Neural progenitor cell (in vitro differentiated cells): Measurements from ENCODE around the gene SYT6. TPM values are rescaled to one million over a fixed set of nuclear protein-coding genes. Genes with fewer than 3 reads are reported as not detected.
A peak's percentile ranks its signal among the peaks of the same experiment; 100 is the strongest.

Source experiments
- DNase-seq: peaks from one replicate; pipeline ENCODE4 v3.0.0-alpha.2; 2016; ENCODE audit warnings: low spot score
- H2AFZ ChIP-seq: fragments of 200-600 bp; sonication (generic); replicated peaks from 2 replicates; pipeline ENCODE4 v1.6.1; 2016; ENCODE audit warnings: antibody characterized with exemption
- H3F3A ChIP-seq: fragments of 200-600 bp; sonication (generic); 2 replicates; pipeline ENCODE4 v1.6.1; 2016; ENCODE audit warnings: antibody characterized with exemption, low read depth
- H3K27ac ChIP-seq: fragments of 200-600 bp; sonication (generic); 2 replicates; pipeline ENCODE4 v1.5.1; 2016; ENCODE audit warnings: mild to moderate bottlenecking
- H3K27me3 ChIP-seq: fragments of 200-600 bp; sonication (generic); 2 replicates; pipeline ENCODE4 v1.6.1; 2016; ENCODE audit warnings: mild to moderate bottlenecking, moderate library complexity
- H3K36me3 ChIP-seq: fragments of 200-600 bp; sonication (generic); 2 replicates; pipeline ENCODE4 v1.5.1; 2016
- H3K4me1 ChIP-seq: fragments of 200-600 bp; sonication (generic); 2 replicates; pipeline ENCODE4 v1.6.1; 2016; ENCODE audit warnings: mixed run types
- H3K4me2 ChIP-seq: fragments of 200-600 bp; sonication (generic); 2 replicates; pipeline ENCODE4 v1.6.1; 2016
- H3K4me3 ChIP-seq: fragments of 200-600 bp; sonication (generic); 2 replicates; pipeline ENCODE4 v1.5.1; 2016
- H3K79me2 ChIP-seq: fragments of 200-600 bp; sonication (generic); 2 replicates; pipeline ENCODE4 v1.6.1; 2016; ENCODE audit warnings: low read depth
- H3K9ac ChIP-seq: fragments of 200-600 bp; sonication (generic); 2 replicates; pipeline ENCODE4 v1.6.1; 2016
- H3K9me3 ChIP-seq: fragments of 200-600 bp; sonication (generic); 2 replicates; pipeline ENCODE4 v1.5.1; 2016; ENCODE audit warnings: low read depth
- H4K20me1 ChIP-seq: fragments of 200-600 bp; sonication (generic); 2 replicates; pipeline ENCODE4 v1.6.1; 2016; ENCODE audit warnings: low read depth
- H3K27ac Mint-ChIP-seq: 3 replicates; pipeline ENCODE4 v1.8.0; 2021; ENCODE audit warnings: mixed read lengths
- H3K27me3 Mint-ChIP-seq: 2 replicates; pipeline ENCODE4 v1.8.0; 2022; ENCODE audit warnings: low read depth, mild to moderate bottlenecking, inconsistent platforms, moderate library complexity, mixed read lengths; ENCODE audit not compliant: insufficient read depth
- H3K36me3 Mint-ChIP-seq: 3 replicates; pipeline ENCODE4 v1.8.0; 2021; ENCODE audit warnings: mixed read lengths
- H3K4me1 Mint-ChIP-seq: 3 replicates; pipeline ENCODE4 v1.8.0; 2021; ENCODE audit warnings: mixed read lengths
- H3K4me3 Mint-ChIP-seq: 3 replicates; pipeline ENCODE4 v1.8.0; 2021; ENCODE audit warnings: mild to moderate bottlenecking, moderate library complexity, mixed read lengths
- H3K9me3 Mint-ChIP-seq: 3 replicates; pipeline ENCODE4 v1.8.0; 2020; ENCODE audit warnings: mixed read lengths
- CTCF ChIP-seq: fragments of 200-600 bp; sonication (generic); IDR thresholded peaks from 2 replicates; pipeline ENCODE4 v1.5.1; 2017; ENCODE audit warnings: antibody characterized with exemption, mild to moderate bottlenecking
- EZH2 ChIP-seq: fragments of 200-600 bp; sonication (generic); IDR thresholded peaks from 2 replicates; pipeline ENCODE4 v1.6.1; 2017; ENCODE audit warnings: antibody characterized with exemption, mild to moderate bottlenecking, moderate library complexity
- EZH2phosphoT487 ChIP-seq: fragments of 200-600 bp; sonication (generic); IDR thresholded peaks from 2 replicates; pipeline ENCODE4 v1.6.1; 2017; ENCODE audit warnings: antibody characterized with exemption
- total RNA-seq: library from RNA; depleted of rRNA; stranded (reverse); fragments of >200 nt; gene quantifications from 2 replicates; pipeline ENCODE4 v1.2.3, GENCODE V29; 2015; ENCODE audit warnings: low replicate concordance

SYT6 gene
- total RNA-seq, 1 donor from 2014 or later, result 8.1 TPM

GRCh38 chr1:114155706-114156105 is 2.0 kb upstream of the SYT6 start:
- peaks cover 34% of the 10 kb centered on the region for H3K27me3 Mint-ChIP-seq
- Histone ChIP-seq H3K9ac (no peak overlapping the region), H3K27ac (no peak overlapping the region), H3K4me1 (peaks cover 25% of the 10 kb centered on the region), H3K4me2 (no peak overlapping the region), H3K79me2 (peaks cover 20% of the 10 kb centered on the region), H3K9me3 (no peaks in the 10 kb centered on the region), H2AFZ (no peak overlapping the region), H3K4me3 (no peak overlapping the region), H3K36me3 (no peaks in the 10 kb centered on the region), H4K20me1 (peaks cover 41% of the 10 kb centered on the region), H3F3A (peaks cover 20% of the 10 kb centered on the region), H3K27me3 (peaks cover 27% of the 10 kb centered on the region)
- no peaks in the 10 kb centered on the region for H3K36me3 Mint-ChIP-seq
- TF ChIP-seq EZH2 (no peak), EZH2phosphoT487 (no peak), CTCF (no peak)
- no peak overlapping the region for H3K4me3 Mint-ChIP-seq
- H3K9me3 Mint-ChIP-seq, result no peaks in the 10 kb centered on the region
- no peak overlapping the region for H3K27ac Mint-ChIP-seq
- peaks cover 23% of the 10 kb centered on the region for H3K4me1 Mint-ChIP-seq
- DNase-seq, result no peak

- H3K9me3 Mint-ChIP-seq, result no peaks in the 10 kb centered on the region
- Histone ChIP-seq H3K4me2 (no peak overlapping the region), H3F3A (peaks cover 21% of the 10 kb centered on the region), H4K20me1 (peaks cover 46% of the 10 kb centered on the region), H3K79me2 (peaks cover 27% of the 10 kb centered on the region), H3K9me3 (no peaks in the 10 kb centered on the region), H3K4me3 (no peak overlapping the region), H3K36me3 (no peaks in the 10 kb centered on the region), H2AFZ (no peak overlapping the region), H3K9ac (no peak overlapping the region), H3K27ac (no peak overlapping the region), H3K4me1 (peaks cover 32% of the 10 kb centered on the region), H3K27me3 (peaks cover 27% of the 10 kb centered on the region)
- TF ChIP-seq EZH2phosphoT487 (no peak), CTCF (peak; percentile 8), EZH2 (no peak)
- peaks cover 34% of the 10 kb centered on the region for H3K27me3 Mint-ChIP-seq
- H3K36me3 Mint-ChIP-seq, result no peaks in the 10 kb centered on the region
- peak overlapping the region; percentile 43 for H3K4me3 Mint-ChIP-seq
- peak; percentile 86 for DNase-seq
- no peak overlapping the region for H3K27ac Mint-ChIP-seq
- H3K4me1 Mint-ChIP-seq, result peaks cover 25% of the 10 kb centered on the region
Measured at GRCh38 chr1:114154963-114155322, 1.3 kb upstream of the SYT6 start.

- H3K4me3 ChIP-seq, result peak overlapping the region; percentile 97
- no peak overlapping the region for H3K27ac ChIP-seq
- no peaks in the 10 kb centered on the region for H3K9me3 Mint-ChIP-seq
- H2AFZ ChIP-seq, result no peak overlapping the region
- H3K36me3 Mint-ChIP-seq, result no peaks in the 10 kb centered on the region
- H3K9me3 ChIP-seq, result no peaks in the 10 kb centered on the region
- H3K9ac ChIP-seq, result no peak overlapping the region
- peaks cover 25% of the 10 kb centered on the region for H3K4me1 Mint-ChIP-seq
- H3K4me2 ChIP-seq, result peak overlapping the region; percentile 98
- no peak overlapping the region for H3K27ac Mint-ChIP-seq
- peaks cover 38% of the 10 kb centered on the region for H3K27me3 Mint-ChIP-seq
- H3K4me3 Mint-ChIP-seq, result peak overlapping the region; percentile 76
- peak; percentile 87 for DNase-seq
- peaks cover 38% of the 10 kb centered on the region for H3K4me1 ChIP-seq
- peaks cover 27% of the 10 kb centered on the region for H3K27me3 ChIP-seq
- peaks cover 33% of the 10 kb centered on the region for H3K79me2 ChIP-seq
- H4K20me1 ChIP-seq, result peaks cover 51% of the 10 kb centered on the region
- H3K36me3 ChIP-seq, result no peaks in the 10 kb centered on the region
- peaks cover 26% of the 10 kb centered on the region for H3F3A ChIP-seq
- TF ChIP-seq CTCF, result no peak
- TF ChIP-seq EZH2phosphoT487, result peak; percentile 55
- peak; percentile 70 for TF ChIP-seq EZH2
Measured at GRCh38 chr1:114154146-114154962, 685 bp upstream of the SYT6 start.
